NCI-H1092 (cell line): Measurements from ENCODE around the gene VPS39.
A peak's percentile ranks its signal among the peaks of the same experiment; 100 is the strongest.
"Not testable (repeated sequence)": the region's sequence is repeated elsewhere in the genome, so short reads cannot be mapped to it uniquely, and the experiment has no call there.

Source experiments
- DNase-seq: peaks from one replicate; lab custom pipeline; 2025; lab: John Stamatoyannopoulos, UW

Gene VPS39, protein sequence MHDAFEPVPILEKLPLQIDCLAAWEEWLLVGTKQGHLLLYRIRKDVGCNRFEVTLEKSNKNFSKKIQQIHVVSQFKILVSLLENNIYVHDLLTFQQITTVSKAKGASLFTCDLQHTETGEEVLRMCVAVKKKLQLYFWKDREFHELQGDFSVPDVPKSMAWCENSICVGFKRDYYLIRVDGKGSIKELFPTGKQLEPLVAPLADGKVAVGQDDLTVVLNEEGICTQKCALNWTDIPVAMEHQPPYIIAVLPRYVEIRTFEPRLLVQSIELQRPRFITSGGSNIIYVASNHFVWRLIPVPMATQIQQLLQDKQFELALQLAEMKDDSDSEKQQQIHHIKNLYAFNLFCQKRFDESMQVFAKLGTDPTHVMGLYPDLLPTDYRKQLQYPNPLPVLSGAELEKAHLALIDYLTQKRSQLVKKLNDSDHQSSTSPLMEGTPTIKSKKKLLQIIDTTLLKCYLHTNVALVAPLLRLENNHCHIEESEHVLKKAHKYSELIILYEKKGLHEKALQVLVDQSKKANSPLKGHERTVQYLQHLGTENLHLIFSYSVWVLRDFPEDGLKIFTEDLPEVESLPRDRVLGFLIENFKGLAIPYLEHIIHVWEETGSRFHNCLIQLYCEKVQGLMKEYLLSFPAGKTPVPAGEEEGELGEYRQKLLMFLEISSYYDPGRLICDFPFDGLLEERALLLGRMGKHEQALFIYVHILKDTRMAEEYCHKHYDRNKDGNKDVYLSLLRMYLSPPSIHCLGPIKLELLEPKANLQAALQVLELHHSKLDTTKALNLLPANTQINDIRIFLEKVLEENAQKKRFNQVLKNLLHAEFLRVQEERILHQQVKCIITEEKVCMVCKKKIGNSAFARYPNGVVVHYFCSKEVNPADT

DNA sequence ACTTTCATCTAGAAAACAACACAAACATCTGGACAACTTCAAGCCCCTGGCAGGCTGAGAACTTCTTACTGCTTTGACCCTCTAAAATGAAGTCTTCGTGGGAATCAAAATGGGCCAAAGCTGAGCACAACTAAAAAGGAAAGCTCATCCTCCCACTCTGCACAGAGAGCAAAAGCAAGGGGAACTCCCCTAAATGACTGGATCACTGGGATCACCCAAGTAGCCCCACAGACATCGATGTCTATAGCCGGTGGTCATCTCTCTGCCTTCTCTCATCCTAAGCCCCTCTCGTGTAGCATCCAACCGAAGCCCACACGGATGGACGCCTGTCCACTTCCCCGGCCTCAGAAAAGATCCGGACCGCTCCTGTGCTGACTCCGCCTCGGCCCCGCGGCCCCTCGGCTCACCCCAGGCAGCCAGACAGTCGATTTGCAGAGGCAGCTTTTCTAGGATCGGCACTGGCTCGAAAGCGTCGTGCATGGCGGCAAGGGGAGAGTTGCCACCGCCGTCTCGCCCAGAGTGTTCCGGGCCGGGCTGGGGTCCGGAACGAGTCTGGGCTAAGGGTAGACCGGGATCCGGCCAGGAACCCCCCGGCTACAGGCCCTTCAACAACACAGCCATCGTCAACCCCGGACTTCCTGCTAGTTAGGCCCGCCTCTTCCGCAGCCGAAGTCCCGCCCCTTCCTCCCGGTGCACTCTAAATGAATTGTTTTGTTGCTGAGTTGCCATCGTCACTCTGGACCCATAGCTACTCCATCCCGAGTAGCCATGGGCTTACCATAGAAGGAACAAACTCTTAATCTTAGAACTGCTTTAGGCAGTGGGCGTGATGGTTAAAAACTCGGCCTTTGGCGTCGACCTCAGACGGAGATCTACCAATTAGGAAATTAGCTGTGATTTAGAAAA is at the start of gene VPS39:
Gene VPS39 (minus strand): TSS at position 631 of the 906 bp plus-strand sequence. CDS start 151 bp downstream, at position 480.
- peak; percentile 54 for DNase-seq

DNA sequence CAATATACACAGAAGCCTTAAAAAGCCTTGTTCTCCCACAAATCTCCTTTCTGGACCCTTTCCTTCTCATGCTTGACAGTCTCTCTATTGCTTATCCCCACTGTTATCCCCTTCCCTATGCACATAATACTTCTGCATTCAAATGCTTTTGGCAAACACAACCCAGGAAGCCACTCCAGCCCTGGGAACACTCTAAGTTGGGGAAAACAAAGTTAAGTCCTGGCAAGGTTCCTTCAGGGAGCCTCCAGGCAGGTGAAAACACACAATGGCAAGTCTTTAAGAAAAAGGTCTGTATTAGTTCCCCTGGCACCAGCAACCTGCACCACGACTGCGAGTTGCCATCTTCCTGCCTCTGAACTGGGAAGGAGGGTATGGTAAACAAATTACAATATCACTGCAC is 45.2 kb upstream of the VPS39 start:
- no peak for DNase-seq

DNA sequence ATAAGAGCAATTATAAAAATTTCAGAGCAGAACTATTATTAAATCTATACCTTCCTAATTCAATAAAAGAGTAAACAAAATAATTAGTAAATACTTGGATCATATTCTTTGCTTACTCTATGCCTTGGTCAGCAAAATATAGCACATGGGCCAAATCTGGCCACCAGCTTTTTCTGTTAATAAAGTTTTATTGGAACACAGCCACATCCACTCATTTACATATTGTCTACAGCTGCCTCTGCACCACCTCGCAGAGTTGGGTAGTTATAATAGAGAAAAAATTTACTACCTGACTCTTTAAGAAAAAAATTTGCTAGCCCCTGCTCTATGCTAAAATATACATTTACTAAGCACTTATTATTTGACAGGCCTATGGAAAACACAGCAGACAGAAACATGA is 32.7 kb upstream of the VPS39 start:
- DNase-seq: no peak

DNA sequence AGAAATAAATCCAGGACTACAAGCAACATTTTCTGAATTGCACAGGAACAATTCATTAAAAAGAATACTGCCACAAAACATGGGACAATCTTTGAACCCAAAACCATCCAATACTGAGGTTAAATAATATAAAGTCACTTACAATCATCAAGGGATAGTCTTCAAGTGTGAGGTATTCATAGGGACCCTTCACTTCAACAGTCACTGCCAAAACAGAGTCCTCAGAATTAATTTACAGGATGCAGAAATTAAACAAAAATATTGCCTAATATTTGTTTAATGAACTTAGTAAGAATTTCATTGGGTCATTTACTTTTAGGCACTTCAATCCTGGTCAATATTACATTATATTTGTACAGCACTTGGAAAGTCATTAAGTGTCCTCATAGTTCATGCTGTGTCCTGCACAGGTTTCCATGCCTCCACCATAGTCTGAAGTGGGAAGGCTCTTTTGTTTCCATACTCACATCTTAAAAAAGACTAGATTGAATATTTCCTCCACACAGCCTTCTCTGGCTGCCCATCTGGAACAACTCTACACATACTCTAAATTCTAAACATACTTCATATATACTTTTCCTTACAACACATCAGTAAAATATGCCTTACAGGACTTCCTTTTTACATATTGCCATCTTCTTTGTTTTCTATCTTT is 31.6 kb upstream of the VPS39 start:
- no peak for DNase-seq

DNA sequence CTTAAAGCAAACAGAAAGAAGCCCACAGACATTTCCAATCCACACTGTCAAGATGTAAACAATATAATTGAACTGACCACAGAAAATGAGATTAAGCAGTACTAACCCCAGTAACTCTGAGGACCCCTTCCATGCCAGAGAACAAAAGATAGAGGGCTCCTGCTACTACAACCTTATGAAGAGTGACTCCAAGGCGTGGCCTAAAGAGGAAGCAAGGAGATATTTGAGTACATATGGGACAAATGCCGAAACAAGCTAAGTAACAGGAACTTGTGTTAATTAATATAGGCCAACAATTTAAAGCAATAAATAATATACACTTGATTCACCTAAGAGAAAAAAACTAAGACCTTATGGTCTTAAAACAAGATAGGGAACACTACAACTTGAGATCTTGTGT is 25.0 kb upstream of the VPS39 start:
- no peak for DNase-seq

DNA sequence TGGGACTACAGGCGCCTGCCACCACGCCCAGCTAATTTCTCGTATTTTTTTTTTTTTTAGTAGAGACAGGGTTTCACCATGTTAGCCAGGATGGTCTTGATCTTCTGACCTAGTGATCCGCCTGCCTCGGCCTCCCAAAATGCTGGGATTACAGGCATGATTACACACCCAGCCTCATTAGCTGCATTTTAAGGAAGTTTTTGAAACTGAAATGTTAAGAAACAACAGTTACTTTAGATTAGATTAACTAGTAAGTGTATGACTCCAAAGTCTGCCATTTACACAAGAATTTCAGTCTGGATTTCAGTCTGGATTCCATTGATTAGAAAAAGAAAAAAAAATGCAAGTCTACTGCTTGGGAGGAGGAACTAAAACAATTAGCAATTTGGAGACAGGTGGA is 24.5 kb upstream of the VPS39 start:
- DNase-seq: no peak

DNA sequence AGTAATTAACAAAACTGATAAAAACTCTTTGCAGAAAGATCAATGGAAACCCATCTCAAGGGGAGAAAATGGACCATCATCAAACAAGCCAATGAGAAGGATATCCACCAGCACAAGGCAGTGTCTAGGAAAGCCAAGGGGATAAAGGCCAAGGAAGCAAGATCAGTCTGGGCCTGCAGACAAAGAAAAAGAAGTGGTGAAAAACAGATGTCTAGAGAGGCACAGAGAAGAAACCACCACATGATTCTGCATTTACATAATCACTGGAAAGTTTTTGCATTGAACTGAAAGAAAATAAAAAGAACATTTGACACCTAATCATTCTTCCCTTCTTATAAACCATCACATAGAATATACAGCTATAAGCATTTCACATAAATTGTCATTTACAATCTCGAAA is 23.0 kb upstream of the VPS39 start:
- DNase-seq: no peak

DNA sequence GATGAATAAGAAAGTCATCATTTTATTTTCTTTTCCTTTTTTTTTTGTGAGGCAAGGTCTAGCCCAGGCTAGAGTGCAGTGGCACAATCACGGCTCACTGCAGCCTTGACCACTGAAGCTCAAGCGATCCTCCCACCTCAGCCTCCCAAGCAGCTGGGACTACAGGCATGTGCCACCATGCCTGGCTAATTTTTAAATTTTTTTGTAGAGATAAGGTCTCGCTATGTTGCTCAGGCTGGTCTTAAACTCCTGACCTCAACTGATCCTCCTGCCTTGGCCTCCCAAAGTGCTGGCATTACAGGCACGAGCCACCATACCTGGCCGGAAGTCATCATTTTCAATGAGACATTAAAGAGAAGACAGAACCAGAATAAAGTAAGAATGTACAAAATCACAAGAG is 20.9 kb upstream of the VPS39 start:
- DNase-seq: not testable (repeated sequence)

DNA sequence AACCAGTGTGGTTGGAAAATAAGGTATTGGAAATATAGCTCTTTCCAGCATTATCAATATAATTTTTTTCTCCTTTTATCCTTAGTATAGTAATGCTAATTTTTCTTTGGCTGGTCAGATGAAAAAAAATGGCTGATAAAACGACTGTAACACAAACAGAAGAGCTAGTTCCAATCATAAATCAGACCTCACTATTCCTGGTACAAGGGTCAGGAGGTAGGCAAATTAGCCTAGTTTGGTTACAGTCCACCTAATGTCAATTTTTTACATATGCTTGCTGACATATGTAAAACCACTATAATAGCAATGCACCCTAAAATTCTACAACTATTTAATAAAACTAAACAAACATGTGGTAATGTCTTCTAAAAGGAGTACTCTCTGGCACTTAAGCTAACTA is 19.9 kb upstream of the VPS39 start:
- DNase-seq: no peak

DNA sequence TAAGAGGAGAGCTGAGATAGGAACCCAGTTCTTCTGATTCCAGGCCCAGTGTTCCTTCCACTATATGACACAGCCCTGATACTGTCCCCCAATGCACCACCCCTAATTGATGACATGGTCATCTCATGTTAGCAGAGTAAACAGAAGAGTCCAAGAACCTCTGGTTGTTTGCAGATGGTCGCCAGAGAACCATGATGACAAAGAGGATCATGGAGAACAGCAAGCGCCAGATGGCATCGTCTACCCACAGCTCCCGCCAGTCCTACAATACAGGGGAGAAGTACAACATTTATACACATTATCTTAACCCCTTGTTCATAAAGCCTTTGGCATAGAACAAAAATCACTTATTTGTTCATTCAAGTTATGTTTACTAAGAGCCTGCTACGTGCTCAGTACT is 18.5 kb upstream of the VPS39 start:
- DNase-seq: no peak

DNA sequence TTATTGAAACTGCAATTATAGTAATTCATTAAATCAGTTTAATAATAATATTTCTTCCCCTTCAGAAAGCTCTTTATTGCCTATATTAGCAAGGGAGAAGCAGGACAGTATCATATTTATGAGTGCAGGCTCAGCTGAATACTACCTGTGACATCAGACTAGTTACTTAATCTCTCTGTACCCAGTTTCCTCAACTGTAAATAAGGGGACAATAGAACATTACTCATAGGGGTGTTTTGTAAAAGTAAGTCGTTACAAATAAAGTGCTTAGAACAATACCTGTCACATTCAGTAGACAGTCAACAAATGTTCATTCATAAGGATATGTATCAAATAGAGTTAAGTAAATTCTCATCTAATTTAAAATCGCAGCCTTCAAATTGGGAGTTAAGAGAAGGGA is 12.1 kb upstream of the VPS39 start:
- DNase-seq: no peak

DNA sequence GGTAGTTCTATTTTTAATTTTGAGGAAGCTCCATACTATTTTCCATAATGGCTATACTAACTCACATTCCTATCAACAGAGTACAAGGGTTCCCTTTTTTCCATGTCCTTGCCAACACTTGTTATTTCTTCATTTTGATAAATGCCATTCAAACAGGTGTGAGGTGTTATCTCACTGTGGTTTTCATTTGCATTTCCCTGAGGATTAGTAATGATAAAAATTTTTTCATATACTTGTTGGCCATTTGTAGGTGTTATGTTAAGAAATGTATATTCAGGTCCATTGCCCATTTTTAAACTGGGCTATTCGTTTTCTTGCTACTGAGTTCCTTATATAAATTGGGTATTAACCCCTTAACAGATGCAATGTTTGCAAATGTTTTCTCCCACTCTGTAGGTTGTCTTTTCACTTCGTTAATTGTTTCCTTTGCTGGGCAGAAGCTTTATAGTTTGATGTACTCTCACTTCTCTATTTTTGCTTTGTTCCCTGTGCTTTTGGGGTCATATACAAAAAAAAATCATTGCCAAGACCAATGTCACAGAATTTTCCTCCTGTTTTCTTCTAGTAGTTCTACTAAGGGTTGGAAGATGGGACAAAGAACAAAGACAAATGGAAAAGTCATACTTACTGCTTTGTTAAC is 11.0 kb upstream of the VPS39 start:
- no peak for DNase-seq

DNA sequence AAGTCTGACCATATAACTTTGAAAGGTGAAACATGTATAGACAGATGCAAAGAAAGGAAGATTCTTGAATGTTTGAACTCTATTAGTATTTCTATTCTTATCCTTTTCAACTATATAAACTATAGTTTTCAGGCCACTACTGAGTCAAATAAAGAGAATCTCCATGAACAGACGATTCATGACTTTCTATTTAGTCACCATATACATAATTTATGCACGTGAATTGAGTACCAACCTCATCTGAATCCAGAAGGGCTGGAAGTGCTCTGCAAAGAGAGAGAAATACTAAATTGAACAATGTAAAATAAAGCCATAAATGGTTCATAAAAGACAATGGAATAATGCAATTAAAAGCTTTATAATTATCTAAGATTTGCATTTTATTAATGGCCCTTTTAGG is 9.5 kb upstream of the VPS39 start:
- DNase-seq: no peak

DNA sequence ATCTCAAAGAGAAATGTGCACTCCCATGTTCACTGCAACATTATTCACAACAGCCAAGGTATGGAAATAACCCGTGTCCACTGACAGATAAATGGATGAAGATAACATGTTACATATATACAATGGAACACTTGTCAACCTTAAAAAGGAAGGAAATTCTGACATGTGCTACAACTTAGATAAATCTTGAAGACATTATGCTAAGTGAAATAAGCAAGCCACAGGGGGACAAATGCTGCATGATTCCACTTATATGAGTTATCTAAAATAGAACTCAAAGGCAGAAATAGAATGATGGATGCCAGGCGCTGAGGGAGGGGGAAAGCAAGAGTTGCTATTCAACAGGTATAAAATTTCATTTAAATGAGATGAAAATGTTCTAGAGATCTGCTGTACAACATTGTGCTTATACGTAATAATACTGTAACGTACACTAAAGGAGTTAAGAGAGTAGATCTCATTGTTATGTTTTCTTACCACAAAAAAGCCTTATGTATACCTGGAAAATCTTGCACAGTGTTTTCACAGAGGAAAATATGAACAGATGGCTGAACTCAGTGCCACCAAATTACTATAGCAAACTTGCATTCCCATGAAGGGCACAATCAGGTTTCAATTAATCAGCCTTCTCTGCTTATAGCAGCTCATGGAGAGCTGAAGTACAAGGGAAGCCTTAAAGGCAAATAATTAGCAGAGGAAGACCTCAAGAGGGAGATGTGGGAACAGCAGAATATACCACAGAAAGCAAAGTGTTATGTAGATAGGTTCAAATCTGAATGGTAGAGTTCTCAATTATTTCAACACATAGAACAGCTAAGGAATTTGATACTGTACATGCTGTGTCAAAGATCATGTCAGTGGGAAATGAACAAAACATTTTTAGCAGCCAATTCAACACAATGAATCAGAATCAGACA is 8.1 kb upstream of the VPS39 start:
- no peak for DNase-seq

DNA sequence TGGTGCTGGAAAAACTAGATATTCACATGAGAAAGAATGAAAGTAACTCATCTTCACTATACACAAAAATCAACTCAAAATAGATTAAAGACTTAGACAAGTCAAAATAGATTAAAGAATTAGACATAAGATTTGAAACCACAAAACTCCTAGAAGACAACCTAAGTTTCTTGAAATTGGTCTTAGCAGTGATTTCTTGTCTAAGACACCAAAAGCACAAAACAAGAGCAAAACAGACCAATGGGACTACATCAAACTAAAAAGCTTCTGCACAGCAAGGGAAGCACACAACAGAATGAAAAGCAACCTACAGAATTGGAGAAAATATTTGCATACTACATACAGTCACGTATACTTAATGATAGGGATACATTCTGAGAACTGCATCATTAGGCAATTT is 6.5 kb upstream of the VPS39 start:
- no peak for DNase-seq

DNA sequence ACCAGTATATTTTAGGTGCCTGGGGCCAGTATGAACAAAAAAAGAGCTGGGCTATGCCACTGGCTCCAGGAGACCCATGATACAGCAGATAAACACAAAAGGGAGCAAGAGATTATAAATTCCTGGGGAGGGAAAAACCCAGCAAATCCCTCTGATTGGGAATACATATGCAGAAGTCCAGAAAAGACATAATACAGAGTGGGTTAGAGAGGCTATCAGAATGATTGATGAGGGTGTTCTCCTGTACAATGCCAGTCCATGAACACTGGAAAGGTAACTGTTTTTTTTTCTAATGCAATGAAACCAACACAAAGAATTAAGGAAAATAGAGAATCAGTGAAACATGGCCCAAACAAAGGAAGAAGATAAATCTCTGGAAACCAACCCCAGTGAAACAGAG is 5.4 kb upstream of the VPS39 start:
- no peak for DNase-seq

DNA sequence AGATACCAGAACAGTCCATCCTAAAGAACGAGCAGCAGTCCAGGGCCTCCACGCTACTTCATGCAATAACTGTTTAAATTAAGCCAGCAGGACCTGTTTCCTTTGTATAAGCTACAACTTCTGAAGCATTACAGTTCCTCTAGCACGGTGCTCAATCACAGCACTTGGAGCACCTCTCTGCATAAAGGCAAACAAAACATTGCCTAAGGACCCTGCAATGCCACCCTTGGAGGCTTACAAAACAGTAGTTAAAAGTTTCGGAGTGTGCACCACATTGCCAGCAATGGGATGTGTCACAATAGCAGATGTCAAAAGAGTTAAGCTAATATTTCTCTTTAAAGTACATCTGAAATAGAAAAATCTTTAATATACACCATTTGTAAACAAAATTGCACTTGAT is 2.6 kb upstream of the VPS39 start:
- no peak for DNase-seq

DNA sequence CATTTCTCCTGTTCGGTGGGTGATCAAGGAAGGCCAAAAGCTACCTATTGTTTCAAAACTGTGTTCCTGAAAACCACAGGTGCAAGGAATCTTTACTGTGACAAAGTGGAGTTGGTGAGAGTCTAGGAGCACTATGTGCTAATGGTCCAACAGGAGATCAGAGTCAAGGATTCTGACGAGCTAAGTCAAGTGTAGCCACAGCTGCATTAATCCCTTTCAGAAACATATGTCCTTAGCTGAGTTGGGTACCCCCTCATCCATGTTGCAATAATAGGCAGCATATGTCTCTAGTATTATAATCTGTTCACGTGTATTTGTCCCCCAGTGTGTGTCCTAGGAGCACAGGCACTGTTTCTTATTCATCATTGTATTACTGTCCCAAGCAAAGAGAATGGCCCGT is 1.7 kb downstream of the VPS39 start:
- no peak for DNase-seq

DNA sequence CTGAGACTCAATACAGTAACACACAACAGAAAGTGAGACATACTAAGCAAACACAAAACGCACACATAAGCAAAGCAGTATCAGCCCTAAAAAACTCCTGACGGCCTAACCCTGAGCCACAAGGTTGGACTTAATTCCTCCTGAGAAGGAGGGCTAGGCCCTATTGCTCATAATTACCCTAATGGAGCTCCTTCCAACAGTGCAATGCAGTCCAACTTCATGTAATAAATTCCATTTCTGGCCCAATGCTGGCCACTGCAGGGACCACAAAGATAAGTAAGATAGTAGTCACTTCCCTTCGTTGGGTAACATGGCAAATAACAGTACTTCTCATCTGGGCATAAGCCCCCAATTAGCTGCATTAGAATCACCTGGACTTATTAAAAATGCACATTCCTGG is 4.2 kb downstream of the VPS39 start:
- DNase-seq: no peak

DNA sequence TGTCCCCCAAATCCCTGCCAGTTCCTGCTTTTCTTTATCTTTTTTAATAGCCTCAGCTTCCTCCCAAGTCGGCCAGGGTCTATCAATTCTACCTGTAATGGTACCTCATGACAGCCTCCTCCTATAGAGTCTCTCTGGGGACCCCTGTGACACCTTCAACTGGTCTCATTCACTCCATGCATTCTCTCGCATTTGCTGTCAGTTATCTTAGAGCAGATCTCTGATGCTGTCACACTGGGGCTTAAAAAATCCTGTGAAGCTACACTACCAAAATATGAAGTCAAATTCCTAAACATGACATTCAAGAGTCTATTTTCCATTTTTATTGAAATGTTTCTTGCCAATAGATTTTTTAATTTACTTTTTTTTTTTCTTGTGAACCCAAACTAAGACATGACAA is 5.5 kb downstream of the VPS39 start:
- DNase-seq: no peak
